HEK293 (cell line): ENCODE data around the gene PSRC1.
A peak's percentile ranks its signal among the peaks of the same experiment; 100 is the strongest.

Experiments
- CTCF ChIA-PET: fragments of 350-600 bp; formaldehyde crosslinking; extraction: SDS; loops from one replicate; lab custom pipeline; 2021; ENCODE audit warnings: antibody characterized with exemption; lab: Yijun Ruan, JAX
- POLR2A ChIA-PET: fragments of 300-600 bp; formaldehyde crosslinking; extraction: SDS; loops from one replicate; lab custom pipeline; 2020; ENCODE audit warnings: antibody characterized with exemption, inconsistent platforms; lab: Yijun Ruan, JAX
- H3K27ac ChIP-seq: fragments of 200-500 bp; sonication (Bioruptor generic); 2 replicates; pipeline ENCODE4 v1.5.1; 2014; ENCODE audit warnings: low read depth, low read length, control low read depth, inconsistent platforms; ENCODE audit errors: extremely low read depth
- H3K36me3 ChIP-seq, 2 experiments: fragments of 200-500 bp in 1 of 2; sonication (Bioruptor generic) in 1 of 2; 1 replicate in 1 of 2; 2 replicates in 1 of 2; pipeline ENCODE4 v1.5.1; 2014 to 2017; ENCODE audit warnings: inconsistent platforms in 2 of 2, low read length in 2 of 2; ENCODE audit not compliant: control insufficient read depth in 2 of 2, insufficient read depth in 1 of 2
- H3K4me1 ChIP-seq: fragments of 200-500 bp; sonication (Bioruptor generic); 2 replicates; pipeline ENCODE4 v1.5.1; 2014; ENCODE audit warnings: mild to moderate bottlenecking, low read length, inconsistent platforms; ENCODE audit not compliant: control insufficient read depth, insufficient read depth
- H3K4me3 ChIP-seq: 2 replicates; pipeline ENCODE4 v1.5.1; 2011; ENCODE audit warnings: low read depth, mild to moderate bottlenecking, control low read depth, low read length, moderate library complexity
- H3K9me3 ChIP-seq: fragments of 200-500 bp; sonication (Bioruptor generic); 2 replicates; pipeline ENCODE4 v1.5.1; 2014; ENCODE audit warnings: low read depth, low read length, inconsistent platforms; ENCODE audit not compliant: control insufficient read depth, insufficient read depth
- GLIS2 ChIP-seq: fragments of 450-650 bp; formaldehyde crosslinking; IDR thresholded peaks from 2 replicates; pipeline ENCODE4 v1.5.1; 2016; ENCODE audit warnings: missing biosample characterization, missing genetic modification characterization
- PRDM1 ChIP-seq: fragments of 450-650 bp; formaldehyde crosslinking; IDR thresholded peaks from 2 replicates; pipeline ENCODE4; 2016; ENCODE audit warnings: missing biosample characterization, missing genetic modification characterization
- YY2 ChIP-seq: fragments of 450-650 bp; formaldehyde crosslinking; IDR thresholded peaks from 2 replicates; pipeline ENCODE4 v1.5.1; 2016; ENCODE audit warnings: missing biosample characterization, missing genetic modification characterization
- ZBTB48 ChIP-seq: fragments of 450-650 bp; formaldehyde crosslinking; IDR thresholded peaks from 2 replicates; pipeline ENCODE4 v1.5.1; 2016; ENCODE audit warnings: missing biosample characterization, missing genetic modification characterization
- ZNF132 ChIP-seq: fragments of 450-650 bp; formaldehyde crosslinking; IDR thresholded peaks from 2 replicates; pipeline ENCODE4 v1.5.1; 2017; ENCODE audit warnings: missing biosample characterization, missing genetic modification characterization, borderline replicate concordance
- ZNF169 ChIP-seq: fragments of 450-650 bp; formaldehyde crosslinking; IDR thresholded peaks from 2 replicates; pipeline ENCODE4 v1.5.1; 2016; ENCODE audit warnings: missing biosample characterization, missing genetic modification characterization
- ZNF221 ChIP-seq: fragments of 450-650 bp; formaldehyde crosslinking; IDR thresholded peaks from 2 replicates; pipeline ENCODE4 v1.5.1; 2017; ENCODE audit warnings: missing biosample characterization, missing genetic modification characterization, borderline replicate concordance
- ZNF223 ChIP-seq: fragments of 450-650 bp; formaldehyde crosslinking; IDR thresholded peaks from 2 replicates; pipeline ENCODE4 v1.5.1; 2016; ENCODE audit warnings: missing biosample characterization, missing genetic modification characterization
- ZNF292 ChIP-seq: fragments of 450-650 bp; formaldehyde crosslinking; IDR thresholded peaks from 2 replicates; pipeline ENCODE4 v1.5.1; 2016; ENCODE audit warnings: low read depth, missing biosample characterization, missing genetic modification characterization, borderline replicate concordance
- ZNF529 ChIP-seq: fragments of 450-650 bp; formaldehyde crosslinking; IDR thresholded peaks from 2 replicates; pipeline ENCODE4 v1.5.1; 2017; ENCODE audit warnings: missing genetic modification characterization, missing biosample characterization; ENCODE audit not compliant: insufficient replicate concordance
- ZNF600 ChIP-seq: fragments of 450-650 bp; formaldehyde crosslinking; IDR thresholded peaks from 2 replicates; pipeline ENCODE4 v1.5.1; 2016; ENCODE audit warnings: missing biosample characterization, missing genetic modification characterization
- ZNF623 ChIP-seq: fragments of 450-650 bp; formaldehyde crosslinking; IDR thresholded peaks from 2 replicates; pipeline ENCODE4 v1.5.1; 2016; ENCODE audit warnings: missing biosample characterization, missing genetic modification characterization
- ZNF791 ChIP-seq: fragments of 450-650 bp; formaldehyde crosslinking; IDR thresholded peaks from 2 replicates; pipeline ENCODE4 v1.5.1; 2016; ENCODE audit warnings: missing biosample characterization, missing genetic modification characterization
- ZNF843 ChIP-seq: fragments of 450-650 bp; formaldehyde crosslinking; IDR thresholded peaks from 2 replicates; pipeline ENCODE4 v1.5.1; 2016; ENCODE audit warnings: missing biosample characterization, missing genetic modification characterization
- TF ChIP-seq, protein P1 (sequence below): fragments of 450-650 bp; IDR thresholded peaks from 2 replicates; pipeline ENCODE4 v1.5.1; 2018; ENCODE audit warnings: missing biosample characterization, missing genetic modification characterization

PSRC1 gene

DNA sequence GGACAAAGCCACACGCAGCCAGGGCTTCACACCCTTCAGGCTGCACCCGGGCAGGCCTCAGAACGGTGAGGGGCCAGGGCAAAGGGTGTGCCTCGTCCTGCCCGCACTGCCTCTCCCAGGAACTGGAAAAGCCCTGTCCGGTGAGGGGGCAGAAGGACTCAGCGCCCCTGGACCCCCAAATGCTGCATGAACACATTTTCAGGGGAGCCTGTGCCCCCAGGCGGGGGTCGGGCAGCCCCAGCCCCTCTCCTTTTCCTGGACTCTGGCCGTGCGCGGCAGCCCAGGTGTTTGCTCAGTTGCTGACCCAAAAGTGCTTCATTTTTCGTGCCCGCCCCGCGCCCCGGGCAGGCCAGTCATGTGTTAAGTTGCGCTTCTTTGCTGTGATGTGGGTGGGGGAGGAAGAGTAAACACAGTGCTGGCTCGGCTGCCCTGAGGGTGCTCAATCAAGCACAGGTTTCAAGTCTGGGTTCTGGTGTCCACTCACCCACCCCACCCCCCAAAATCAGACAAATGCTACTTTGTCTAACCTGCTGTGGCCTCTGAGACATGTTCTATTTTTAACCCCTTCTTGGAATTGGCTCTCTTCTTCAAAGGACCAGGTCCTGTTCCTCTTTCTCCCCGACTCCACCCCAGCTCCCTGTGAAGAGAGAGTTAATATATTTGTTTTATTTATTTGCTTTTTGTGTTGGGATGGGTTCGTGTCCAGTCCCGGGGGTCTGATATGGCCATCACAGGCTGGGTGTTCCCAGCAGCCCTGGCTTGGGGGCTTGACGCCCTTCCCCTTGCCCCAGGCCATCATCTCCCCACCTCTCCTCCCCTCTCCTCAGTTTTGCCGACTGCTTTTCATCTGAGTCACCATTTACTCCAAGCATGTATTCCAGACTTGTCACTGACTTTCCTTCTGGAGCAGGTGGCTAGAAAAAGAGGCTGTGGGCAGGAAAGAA is 8.1 kb downstream of the PSRC1 start (continued):
- TF ChIP-seq ZNF221 (tag by site-specific recombination): no peak
- no peak for TF ChIP-seq ZNF791 (tag by site-specific recombination)
- no peak for TF ChIP-seq ZNF223 (tag by site-specific recombination)
- 0 out of 2 replicates have a peak, but pooled peaks have one; percentile 41 for TF ChIP-seq ZNF600 (tag by site-specific recombination)

DNA sequence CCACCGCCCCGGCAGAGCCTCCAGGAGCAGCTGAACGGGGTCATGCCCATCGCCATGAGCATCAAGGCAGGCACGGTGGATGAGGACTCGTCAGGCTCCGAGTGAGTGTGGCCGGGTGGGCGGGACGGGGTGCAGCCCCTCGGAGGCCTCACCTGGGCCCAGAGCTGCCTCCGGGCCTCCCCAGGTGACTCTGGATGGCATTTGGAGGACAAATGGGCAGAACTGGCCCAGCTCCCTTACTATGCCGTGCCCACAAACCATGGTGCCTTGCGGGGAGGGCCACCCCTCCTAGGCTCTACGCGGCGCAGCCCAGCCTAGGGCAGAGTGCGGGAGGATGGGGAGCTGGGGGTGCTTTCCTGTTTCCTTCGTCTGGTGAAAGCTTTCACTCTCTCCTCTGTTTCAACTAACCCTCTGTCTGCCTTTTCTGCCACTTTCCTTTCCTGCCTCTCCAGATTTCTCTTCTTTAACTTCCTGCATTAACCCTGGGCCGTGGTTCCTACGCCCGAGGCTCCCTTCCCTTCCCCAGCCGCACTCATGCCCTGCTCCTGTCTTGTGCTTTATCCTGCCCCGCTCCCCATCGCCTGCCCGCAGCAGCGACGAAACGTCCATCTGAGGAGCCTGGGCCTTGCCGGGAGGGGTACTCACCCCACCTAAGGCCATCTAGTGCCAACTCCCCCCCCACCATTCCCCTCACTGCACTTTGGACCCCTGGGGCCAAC is 9.2 kb downstream of the PSRC1 start:
- Histone ChIP-seq H3K9me3 (no peaks in the 10 kb centered on the region), H3K27ac (no peak overlapping the region), H3K4me1 (peaks cover 7% of the 10 kb centered on the region), H3K36me3 (peaks cover 2 to 63% of the 10 kb centered on the region in 2 experiments; a peak in 2 of 3 replicates), H3K4me3 (no peak overlapping the region)
- CTCF ChIA-PET: interaction anchor here (1.8 kb wide), 1 partner anchor 125 kb away, joined by 9 read pairs; the partner anchor contains the start of gene SORT1
- TF ChIP-seq ZNF529 (tag by site-specific recombination) (no peak), ZBTB48 (no peak), PRDM1 (tag by site-specific recombination) (peak; percentile 97)
- TF ChIP-seq, protein P1, sequence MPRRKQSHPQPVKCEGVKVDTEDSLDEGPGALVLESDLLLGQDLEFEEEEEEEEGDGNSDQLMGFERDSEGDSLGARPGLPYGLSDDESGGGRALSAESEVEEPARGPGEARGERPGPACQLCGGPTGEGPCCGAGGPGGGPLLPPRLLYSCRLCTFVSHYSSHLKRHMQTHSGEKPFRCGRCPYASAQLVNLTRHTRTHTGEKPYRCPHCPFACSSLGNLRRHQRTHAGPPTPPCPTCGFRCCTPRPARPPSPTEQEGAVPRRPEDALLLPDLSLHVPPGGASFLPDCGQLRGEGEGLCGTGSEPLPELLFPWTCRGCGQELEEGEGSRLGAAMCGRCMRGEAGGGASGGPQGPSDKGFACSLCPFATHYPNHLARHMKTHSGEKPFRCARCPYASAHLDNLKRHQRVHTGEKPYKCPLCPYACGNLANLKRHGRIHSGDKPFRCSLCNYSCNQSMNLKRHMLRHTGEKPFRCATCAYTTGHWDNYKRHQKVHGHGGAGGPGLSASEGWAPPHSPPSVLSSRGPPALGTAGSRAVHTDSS (tag by site-specific recombination): no peak
- POLR2A ChIA-PET: no interaction called here

DNA sequence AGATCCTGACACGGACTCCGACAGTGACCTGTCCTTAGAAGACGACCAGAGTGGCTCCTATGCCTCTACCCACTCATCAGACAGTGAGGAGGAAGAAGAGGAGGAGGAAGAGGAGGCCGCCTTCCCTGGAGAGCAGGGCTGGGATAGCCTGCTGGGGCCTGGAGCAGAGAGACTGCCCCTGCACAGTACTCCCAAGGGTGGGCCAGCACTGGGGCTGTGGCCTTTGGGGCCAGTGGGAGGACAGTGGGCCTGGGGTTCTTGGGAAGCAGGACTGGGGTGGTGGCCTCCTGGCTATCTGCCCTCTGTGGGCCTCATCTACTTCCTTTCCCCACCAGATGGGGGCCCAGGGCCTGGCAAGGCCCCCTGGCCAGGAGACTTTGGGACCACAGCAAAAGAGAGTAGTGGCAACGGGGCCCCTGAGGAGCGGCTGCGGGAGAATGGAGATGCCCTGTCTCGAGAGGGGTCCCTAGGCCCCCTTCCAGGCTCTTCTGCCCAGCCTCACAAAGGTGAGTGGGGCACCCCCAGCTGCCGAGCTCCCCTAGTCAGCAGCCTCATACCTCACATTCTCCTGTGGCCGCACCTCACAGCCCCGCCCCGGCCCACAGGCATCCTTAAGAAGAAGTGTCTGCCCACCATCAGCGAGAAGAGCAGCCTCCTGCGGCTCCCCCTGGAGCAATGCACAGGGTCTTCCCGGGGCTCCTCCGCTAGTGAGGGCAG is 10.0 kb downstream of the PSRC1 start:
- POLR2A ChIA-PET: no interaction called here
- no peak for TF ChIP-seq ZNF132 (tag by site-specific recombination)
- no peak for TF ChIP-seq ZNF843 (tag by site-specific recombination)
- TF ChIP-seq GLIS2 (tag by site-specific recombination): peak; percentile 28; the same call in 1 of the 2 replicates
- TF ChIP-seq, protein P1 (tag by site-specific recombination): peak; percentile 76
- no peak for TF ChIP-seq ZNF169 (tag by site-specific recombination)
- TF ChIP-seq ZNF623 (tag by site-specific recombination): no peak
- TF ChIP-seq YY2 (tag by site-specific recombination): no peak
- TF ChIP-seq ZNF292: no peak
- TF ChIP-seq, all 188 proteins: peak for 2
- CTCF ChIA-PET: interaction anchor here (1.4 to 1.8 kb wide), 2 partner anchors 9 to 125 kb away, joined by 7 to 9 read pairs; partner anchors contain the start of gene SORT1
- H3K27ac ChIP-seq: no peak overlapping the region
- no peak overlapping the region for H3K4me3 ChIP-seq
- no peaks in the 10 kb centered on the region for H3K9me3 ChIP-seq
- H3K4me1 ChIP-seq: peaks cover 7% of the 10 kb centered on the region
- peaks cover 0 to 63% of the 10 kb centered on the region in 2 experiments; a peak in 1 of 3 replicates for H3K36me3 ChIP-seq
